ENCODE data around the gene PARD3. TPM values are rescaled to one million over a fixed set of nuclear protein-coding genes. Genes with fewer than 3 reads are reported as not detected.

Gene PARD3
- total and polyA plus RNA-seq, 10 of the 15 experiments (the other 5 are each of a cell fraction or from before 2014, with no cell fraction given), result 2.6 to 43.1 (median 13.9) TPM

- no TSS peak for BruUV-seq (replicated peaks)
- CTCF ChIA-PET, result interaction anchor here (1.2 kb wide), 1 partner anchor 52 kb away, joined by 3 read pairs; no protein-coding TSS in a partner anchor
- no peaks in the 10 kb centered on the region for H3K36me3 ChIP-seq (ENCODE audit: control insufficient read depth in 2 of 2, insufficient read depth in 2 of 2, low read length in 1 of 2)
- no peak for TF ChIP-seq RFX5 (IDR thresholded peaks at IDR 0.05; ENCODE audit: low read depth, low read length)
- no peak for TF ChIP-seq CBX5 (IDR thresholded peaks at IDR 0.05; ENCODE audit: low read depth)
- TF ChIP-seq CHD4 (IDR thresholded peaks at IDR 0.05), result no peak
- TF ChIP-seq NR2C1 (IDR thresholded peaks at IDR 0.05), result no peak
- no peak for TF ChIP-seq RB1 (IDR thresholded peaks at IDR 0.05; ENCODE audit: borderline replicate concordance)
- TF ChIP-seq POU2F2 (IDR thresholded peaks at IDR 0.05; ENCODE audit: borderline replicate concordance, low read depth, low read length), result no peak
- TF ChIP-seq SUPT20H (IDR thresholded peaks at IDR 0.05; ENCODE audit: borderline replicate concordance, control insufficient read depth, low read depth, low read length), result no peak
- no peak for TF ChIP-seq TCF3 (IDR thresholded peaks at IDR 0.05; ENCODE audit: borderline replicate concordance, insufficient read depth, low read depth, low read length)
- TF ChIP-seq CUX1 (IDR thresholded peaks at IDR 0.05; ENCODE audit: insufficient replicate concordance, low read depth, low read length), result no peak
- no peak for TF ChIP-seq ZNF384 (IDR thresholded peaks at IDR 0.05; ENCODE audit: borderline replicate concordance, low read depth, low read length)
- TF ChIP-seq EZH2 (IDR thresholded peaks at IDR 0.05; ENCODE audit: borderline replicate concordance, control insufficient read depth, low read depth, low read length), result no peak
- no peak for TF ChIP-seq KLF5 (IDR thresholded peaks at IDR 0.05; ENCODE audit: partially characterized antibody)
- no peak for TF ChIP-seq MLLT1 (IDR thresholded peaks at IDR 0.05)
- TF ChIP-seq ZBTB33 (IDR thresholded peaks at IDR 0.05), result no peak
- no peak for TF ChIP-seq RUNX3 (IDR thresholded peaks at IDR 0.05; ENCODE audit: low read length)
- TF ChIP-seq KAT2A (conservative IDR thresholded peaks at IDR 0.05; ENCODE audit: control insufficient read depth, low read depth, low read length), result no peak
- no peak for TF ChIP-seq GATAD2B (conservative IDR thresholded peaks at IDR 0.05; ENCODE audit: low read depth)
These were observed 720.1 kb downstream of the PARD3 start for GRCh38 chr10:34094961-34095360.

More at GRCh38 chr10:34094961-34095360, 720.1 kb downstream of the PARD3 start:
- Histone ChIP-seq H3K4me3 (no peak overlapping the region), H3K4me1 (ENCODE audit: control insufficient read depth, insufficient read depth, low read length) (no peaks in the 10 kb centered on the region), H3K79me2 (ENCODE audit: control insufficient read depth, insufficient read depth, low read length) (no peaks in the 10 kb centered on the region), H3K27ac (ENCODE audit: control insufficient read depth, insufficient read depth) (no peak overlapping the region), H3K9me3 (replicated peaks; ENCODE audit: control insufficient read depth, insufficient read depth, low read length) (no peaks in the 10 kb centered on the region; the same call in 2 of the 3 replicates), H4K20me1 (ENCODE audit: control insufficient read depth, insufficient read depth) (no peaks in the 10 kb centered on the region), H3K4me2 (ENCODE audit: control insufficient read depth, insufficient read depth) (no peak overlapping the region), H3K9ac (ENCODE audit: control insufficient read depth, insufficient read depth, low read length) (no peak overlapping the region), H3K27me3 (replicated peaks in 1 of 2; ENCODE audit: control insufficient read depth in 2 of 2, insufficient read depth in 2 of 2, low read length in 1 of 2) (no peaks in the 10 kb centered on the region), H2AFZ (ENCODE audit: control insufficient read depth, low read depth, low read length) (no peak overlapping the region)
- in situ Hi-C loops (cut with MboI), result no loop called here
- ChIA-PET SMC1A (ENCODE audit: uncharacterized antibody, unreplicated experiment) (interaction anchor here (0.6 to 1.5 kb wide), 4 partner anchors 12 to 118 kb away, joined by 3 to 4 read pairs (median 3); no protein-coding TSS in a partner anchor), POLR2A (no interaction called here), RAD21 (ENCODE audit: unreplicated experiment) (no interaction called here)
- intact Hi-C loops (cut with micrococcal nuclease; ENCODE audit: unreplicated experiment), result no loop called here
- ATAC-seq (no peak), FAIRE-seq (no peak), DNase-seq (ENCODE audit: low read depth, low spot score) (no peak)

Measured in GM12878 (cell line).